GM19023 (cell line): ENCODE results near the gene CNBP.

Source experiments
- ATAC-seq: cut with Tn5 transposase; IDR thresholded peaks from one replicate; pipeline ENCODE4 v1.9.1; 2021; ENCODE audit warnings: mild to moderate bottlenecking, moderate library complexity; ENCODE audit not compliant: unreplicated experiment

Gene CNBP

GRCh38 chr3:129132097-129132866 lies 51.4 kb downstream of the CNBP start:
- ATAC-seq, result no peak

- ATAC-seq, result no peak
Measured at GRCh38 chr3:129131465-129132088, 52.1 kb downstream of the CNBP start.

DNA sequence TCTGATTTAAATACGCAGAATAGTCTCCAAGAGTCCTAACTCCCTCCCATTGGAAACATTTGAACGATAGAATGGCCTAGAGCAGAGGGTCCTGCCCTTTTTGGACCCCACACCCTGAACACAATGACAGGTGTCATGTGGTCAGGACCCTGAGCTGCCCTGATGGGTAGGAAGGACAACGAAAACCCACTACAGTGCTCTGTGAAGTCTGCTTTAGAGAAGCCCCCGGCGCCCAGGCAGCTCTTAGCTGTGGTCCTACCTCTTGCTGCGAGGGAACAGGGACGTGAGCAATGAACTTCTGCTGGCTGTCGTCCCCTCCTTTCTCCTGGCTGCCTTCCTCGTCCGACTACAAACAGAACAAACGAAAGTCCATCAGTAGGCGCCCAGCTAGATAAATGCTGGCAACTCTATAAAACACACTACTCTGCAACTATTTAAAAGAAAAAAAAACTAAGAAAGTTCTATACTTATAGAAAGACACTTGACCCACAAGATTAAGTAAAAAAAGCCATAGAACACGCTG lies 53.3 kb downstream of the CNBP start:
- ATAC-seq, result no peak

DNA sequence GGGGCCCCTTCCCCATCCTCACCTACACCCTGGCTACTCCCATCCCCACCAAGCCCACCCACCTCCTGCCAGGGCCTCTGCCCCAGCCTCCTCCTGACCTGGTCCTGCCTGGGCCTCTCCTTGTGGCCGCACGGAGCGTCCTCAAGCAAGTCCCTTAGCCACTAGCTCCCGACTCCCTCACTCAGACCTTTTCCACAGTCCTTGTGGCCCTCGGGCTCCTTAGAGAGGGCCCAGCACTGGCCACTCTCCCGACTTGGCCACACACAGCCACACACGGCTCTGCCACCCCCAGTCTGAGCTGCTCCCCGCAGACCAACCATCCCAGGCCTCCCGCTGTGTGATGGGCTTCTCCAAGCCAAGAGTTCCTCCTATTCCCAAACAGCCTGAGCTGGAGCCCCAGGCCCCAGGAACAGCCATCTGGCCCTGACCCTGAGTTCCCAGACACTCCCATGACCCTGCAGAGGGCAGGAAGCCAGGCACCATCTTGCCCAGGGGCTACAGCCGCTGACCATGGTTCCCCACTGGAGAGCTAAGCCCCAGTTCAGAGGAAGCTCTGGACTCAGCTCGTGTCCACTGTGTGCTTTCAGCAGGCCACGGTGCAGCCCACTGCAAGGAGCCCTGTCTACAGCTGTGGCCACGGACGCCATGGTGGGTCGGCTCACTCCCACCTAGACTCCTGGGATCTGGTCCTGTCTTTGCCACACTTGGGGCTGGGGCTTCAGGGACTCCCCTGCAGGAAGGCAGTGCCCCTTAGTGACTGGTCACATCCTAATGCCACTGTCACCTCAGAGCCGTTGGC lies 55.1 kb downstream of the CNBP start:
- no peak for ATAC-seq

- ATAC-seq, result no peak
Measured at GRCh38 chr3:129126726-129127280, 56.9 kb downstream of the CNBP start.

- no peak for ATAC-seq
Measured at GRCh38 chr3:129123314-129124060, 60.2 kb downstream of the CNBP start.

- no peak for ATAC-seq
Measured at GRCh38 chr3:129122412-129123011, 61.2 kb downstream of the CNBP start.

DNA sequence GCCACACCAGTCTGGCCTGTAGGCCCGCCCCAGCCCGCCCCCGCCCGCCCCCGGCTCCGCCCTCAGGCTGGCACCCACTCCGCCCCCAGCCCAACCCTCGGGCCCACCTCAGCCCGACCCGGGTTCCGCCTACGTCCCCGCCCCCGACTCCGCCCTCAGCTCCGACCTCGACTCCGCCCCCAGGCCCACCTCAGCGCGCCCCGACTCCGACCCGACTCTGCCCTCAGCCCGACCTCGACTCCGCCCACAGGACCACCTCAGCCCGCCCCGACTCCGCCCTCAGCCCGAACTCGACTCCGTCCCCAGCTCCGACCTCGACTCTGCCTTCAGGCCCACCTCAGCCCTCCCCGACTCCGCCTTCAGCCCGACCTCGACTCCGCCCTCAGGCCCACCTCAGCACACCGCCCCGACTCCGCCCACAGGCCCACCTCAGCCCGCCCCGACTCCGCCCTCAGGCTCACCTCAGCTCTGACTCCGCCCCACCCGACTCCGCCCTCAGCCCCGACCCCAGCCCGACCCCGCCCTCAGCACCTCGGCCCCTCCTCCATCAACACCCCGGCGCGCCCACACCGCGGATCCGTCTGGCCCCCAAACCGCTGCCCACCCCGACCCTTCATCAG lies 61.8 kb downstream of the CNBP start, which contains the start of gene RAB43:
Gene RAB43 (minus strand): TSS at position 13 of the 620 bp plus-strand sequence. CDS start 315 bp downstream, outside the sequence.
- peak; percentile 53 for ATAC-seq

DNA sequence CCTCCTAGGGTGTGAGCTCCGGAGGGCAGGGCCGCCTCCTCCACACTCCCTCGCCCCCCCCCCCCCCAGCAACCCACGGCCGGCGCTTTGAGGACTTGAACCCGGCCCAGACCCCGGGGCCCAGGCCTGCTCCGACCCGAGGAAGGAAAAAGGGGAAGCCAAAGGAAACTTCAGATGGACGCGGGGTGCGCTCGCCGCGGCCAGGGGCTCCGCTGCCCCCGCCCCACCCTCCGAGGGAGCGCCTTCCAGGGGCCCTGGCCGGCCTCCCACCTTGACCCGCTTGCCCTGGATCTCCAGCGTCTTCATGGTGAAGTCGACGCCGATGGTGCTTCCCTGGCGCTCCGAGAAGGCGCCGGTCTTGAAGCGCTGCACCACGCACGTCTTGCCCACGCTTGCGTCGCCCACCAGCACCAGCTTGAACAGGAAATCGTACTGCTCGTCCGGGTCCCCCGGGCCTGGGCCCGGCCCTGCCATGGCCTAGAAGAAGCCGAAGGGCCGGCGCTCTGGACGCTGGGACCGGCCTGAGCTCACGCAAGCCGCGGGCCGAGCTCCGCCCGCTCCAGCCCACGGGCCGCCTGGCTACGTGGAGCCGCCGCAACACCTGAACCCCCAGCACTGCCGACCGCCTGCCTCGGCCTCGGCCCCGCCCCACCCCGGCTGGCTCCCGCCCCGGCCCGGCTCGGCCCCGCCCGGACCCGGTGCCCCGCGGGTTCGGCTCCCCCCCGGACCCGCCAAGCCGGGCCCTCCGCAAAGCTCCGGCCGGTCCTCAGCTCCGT lies 62.5 kb downstream of the CNBP start:
- peak; percentile 33 for ATAC-seq

GRCh38 chr3:129120254-129121004 lies 63.3 kb downstream of the CNBP start:
- ATAC-seq, result peak; percentile 58

DNA sequence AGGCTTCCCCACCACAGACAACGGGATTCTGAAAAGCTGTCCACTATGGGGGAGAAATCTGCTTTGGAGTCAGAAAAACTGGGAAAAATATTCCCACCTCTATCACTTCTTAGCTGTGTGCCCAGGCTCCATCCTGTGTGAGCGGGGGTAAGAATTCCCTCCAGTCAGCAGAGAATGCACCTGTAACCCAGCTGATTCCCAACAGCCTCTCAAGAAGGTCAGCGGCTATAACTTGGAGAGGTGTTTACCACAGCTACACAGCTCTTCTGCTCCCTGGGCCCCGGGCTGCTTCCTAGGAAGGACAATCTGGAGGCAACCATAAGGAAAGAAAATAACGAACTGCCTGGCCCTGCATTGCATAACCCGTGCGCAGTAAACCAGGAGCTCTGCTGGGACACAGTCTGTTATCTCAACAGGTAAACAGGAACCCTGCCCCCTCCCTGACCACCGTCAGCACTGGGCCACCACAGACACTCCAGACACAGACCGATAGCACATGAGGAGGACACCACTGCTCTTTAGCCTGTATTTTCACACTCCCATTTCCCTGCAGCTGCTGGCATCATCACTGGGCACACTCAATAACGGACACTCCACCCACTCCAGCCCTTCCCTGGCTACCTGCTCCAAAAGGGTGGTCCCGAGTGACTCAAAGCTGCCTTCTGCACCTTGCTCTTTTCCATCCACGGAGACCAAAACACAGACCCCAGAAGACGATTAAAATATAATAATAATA lies 64.2 kb downstream of the CNBP start:
- ATAC-seq, result no peak

GRCh38 chr3:129118745-129119144 lies 65.0 kb downstream of the CNBP start:
- no peak for ATAC-seq
